ENCODE measurements around the gene SENP1.

DNA sequence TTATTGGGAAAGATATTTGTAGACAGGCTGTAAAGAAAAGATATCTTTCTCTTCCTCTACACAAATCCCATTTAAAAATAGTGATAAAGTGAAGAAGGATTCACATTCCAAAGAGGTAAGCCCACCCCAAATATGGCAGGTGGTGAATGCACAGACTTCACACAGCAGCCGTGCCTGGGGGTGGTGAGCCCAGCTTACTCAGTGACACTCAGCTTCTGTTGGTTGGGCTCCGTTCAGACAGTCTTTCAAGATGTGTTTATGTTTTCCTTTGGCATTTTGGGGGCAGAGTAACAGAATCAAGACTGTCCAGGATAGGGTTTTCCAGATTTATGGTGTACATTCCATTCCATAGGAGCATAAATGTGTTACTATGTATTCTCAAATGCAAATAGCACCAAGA lies 97.5 kb downstream of the SENP1 start:
- TF ChIP-seq, protein P1, sequence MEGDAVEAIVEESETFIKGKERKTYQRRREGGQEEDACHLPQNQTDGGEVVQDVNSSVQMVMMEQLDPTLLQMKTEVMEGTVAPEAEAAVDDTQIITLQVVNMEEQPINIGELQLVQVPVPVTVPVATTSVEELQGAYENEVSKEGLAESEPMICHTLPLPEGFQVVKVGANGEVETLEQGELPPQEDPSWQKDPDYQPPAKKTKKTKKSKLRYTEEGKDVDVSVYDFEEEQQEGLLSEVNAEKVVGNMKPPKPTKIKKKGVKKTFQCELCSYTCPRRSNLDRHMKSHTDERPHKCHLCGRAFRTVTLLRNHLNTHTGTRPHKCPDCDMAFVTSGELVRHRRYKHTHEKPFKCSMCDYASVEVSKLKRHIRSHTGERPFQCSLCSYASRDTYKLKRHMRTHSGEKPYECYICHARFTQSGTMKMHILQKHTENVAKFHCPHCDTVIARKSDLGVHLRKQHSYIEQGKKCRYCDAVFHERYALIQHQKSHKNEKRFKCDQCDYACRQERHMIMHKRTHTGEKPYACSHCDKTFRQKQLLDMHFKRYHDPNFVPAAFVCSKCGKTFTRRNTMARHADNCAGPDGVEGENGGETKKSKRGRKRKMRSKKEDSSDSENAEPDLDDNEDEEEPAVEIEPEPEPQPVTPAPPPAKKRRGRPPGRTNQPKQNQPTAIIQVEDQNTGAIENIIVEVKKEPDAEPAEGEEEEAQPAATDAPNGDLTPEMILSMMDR (IDR thresholded peaks at IDR 0.05), result no peak
- TF ChIP-seq POLR2AphosphoS5 (IDR thresholded peaks at IDR 0.05) (no peak), EP300 (IDR thresholded peaks at IDR 0.05) (no peak), POLR2A (IDR thresholded peaks at IDR 0.05) (no peak)
